Activated T-cell treated with anti-CD3 and anti-CD28 coated beads, Interleukin-2, amount 50 U/mL, for 24 hours (primary cell): ENCODE data around the gene PAEP.

Experiments
- DNase-seq: peaks from one replicate; pipeline ENCODE4 v3.0.0-alpha.2; 2020
- H3K27ac Mint-ChIP-seq: 2 replicates; pipeline ENCODE4 v1.8.0; 2020; ENCODE audit warnings: mild to moderate bottlenecking, mixed read lengths
- H3K27me3 Mint-ChIP-seq: 2 replicates; pipeline ENCODE4 v1.8.0; 2020; ENCODE audit warnings: mixed read lengths
- H3K36me3 Mint-ChIP-seq: 2 replicates; pipeline ENCODE4 v1.8.0; 2020; ENCODE audit warnings: low read depth, mixed read lengths
- H3K4me1 Mint-ChIP-seq: 2 replicates; pipeline ENCODE4 v1.8.0; 2020; ENCODE audit warnings: low read depth, mixed read lengths
- H3K4me3 Mint-ChIP-seq: 2 replicates; pipeline ENCODE4 v1.8.0; 2020; ENCODE audit warnings: mild to moderate bottlenecking, moderate library complexity, mixed read lengths
- H3K9me3 Mint-ChIP-seq: 2 replicates; pipeline ENCODE4 v1.8.0; 2020; ENCODE audit warnings: mixed read lengths

The PAEP gene

GRCh38 chr9:135552021-135552697, 9.4 kb upstream of the PAEP start:
- no peak for DNase-seq
- peaks cover 3% of the 10 kb centered on the region for H3K27me3 Mint-ChIP-seq
- no peaks in the 10 kb centered on the region for H3K36me3 Mint-ChIP-seq
- no peak overlapping the region for H3K27ac Mint-ChIP-seq
- H3K4me3 Mint-ChIP-seq: no peak overlapping the region
- H3K4me1 Mint-ChIP-seq: no peaks in the 10 kb centered on the region
- no peaks in the 10 kb centered on the region for H3K9me3 Mint-ChIP-seq

DNA sequence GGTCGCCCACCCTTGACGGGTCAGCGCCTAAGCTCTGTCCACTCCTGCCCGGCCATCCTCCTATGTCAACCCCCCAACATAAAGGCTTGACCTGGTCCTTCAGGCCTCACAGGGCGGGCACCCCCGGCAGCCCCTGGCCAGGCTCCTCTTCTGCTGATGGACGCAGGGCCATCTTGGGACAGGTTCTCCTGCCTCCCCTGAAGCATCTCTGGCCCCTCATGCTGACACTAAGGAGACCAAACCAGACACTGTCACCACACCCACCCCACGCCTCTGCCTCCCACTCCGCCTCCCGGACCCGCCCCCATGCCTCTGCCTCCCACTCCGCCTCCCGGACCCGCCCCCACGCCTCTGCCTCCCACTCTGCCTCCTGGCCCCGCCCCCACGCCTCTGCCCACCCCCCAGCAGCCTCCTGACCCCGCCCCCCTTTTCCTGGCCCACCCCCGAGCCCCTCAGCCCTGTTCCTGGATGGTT, 8.8 kb upstream of the PAEP start:
- Mint-ChIP-seq H3K27me3 (peaks cover 3% of the 10 kb centered on the region), H3K9me3 (no peaks in the 10 kb centered on the region), H3K4me1 (no peaks in the 10 kb centered on the region), H3K27ac (no peak overlapping the region), H3K4me3 (no peak overlapping the region), H3K36me3 (no peaks in the 10 kb centered on the region)
- peak; percentile 2 for DNase-seq

GRCh38 chr9:135554718-135555117, 6.8 kb upstream of the PAEP start:
- no peak overlapping the region for H3K27ac Mint-ChIP-seq
- no peak overlapping the region for H3K4me3 Mint-ChIP-seq
- peaks cover 5% of the 10 kb centered on the region for H3K27me3 Mint-ChIP-seq
- no peaks in the 10 kb centered on the region for H3K9me3 Mint-ChIP-seq
- H3K36me3 Mint-ChIP-seq: no peaks in the 10 kb centered on the region
- DNase-seq: no peak
- H3K4me1 Mint-ChIP-seq: no peaks in the 10 kb centered on the region

DNA sequence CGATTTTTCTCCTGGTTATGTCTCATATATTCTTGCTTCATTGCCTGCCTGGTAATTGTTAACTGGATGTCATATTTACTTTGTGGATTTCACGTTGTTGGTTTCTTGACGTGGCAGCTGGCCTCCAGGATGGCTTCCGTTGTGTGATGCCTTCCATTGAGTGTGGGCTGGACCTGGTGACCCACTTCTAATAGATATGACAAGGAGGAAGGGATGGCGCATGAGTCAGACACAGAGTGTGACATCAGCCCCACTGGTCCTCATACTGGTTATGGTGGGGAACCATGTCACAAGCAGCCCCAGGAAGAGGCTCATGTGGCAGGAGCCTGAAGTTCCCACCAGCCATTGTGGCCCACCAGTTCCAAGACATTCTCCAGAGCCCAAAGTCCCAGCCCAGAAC, 6.4 kb upstream of the PAEP start:
- DNase-seq: no peak
- H3K27me3 Mint-ChIP-seq: peaks cover 5% of the 10 kb centered on the region

GRCh38 chr9:135555910-135556309, 5.6 kb upstream of the PAEP start:
- Mint-ChIP-seq H3K9me3 (no peaks in the 10 kb centered on the region), H3K36me3 (no peaks in the 10 kb centered on the region), H3K4me1 (no peaks in the 10 kb centered on the region), H3K27ac (no peak overlapping the region), H3K4me3 (no peak overlapping the region), H3K27me3 (peaks cover 10% of the 10 kb centered on the region)
- DNase-seq: no peak

More for the DNA sequence above, 6.4 kb upstream of the PAEP start:
- Mint-ChIP-seq H3K4me1 (no peaks in the 10 kb centered on the region), H3K27ac (no peak overlapping the region), H3K9me3 (no peaks in the 10 kb centered on the region), H3K4me3 (no peak overlapping the region), H3K36me3 (no peaks in the 10 kb centered on the region)

DNA sequence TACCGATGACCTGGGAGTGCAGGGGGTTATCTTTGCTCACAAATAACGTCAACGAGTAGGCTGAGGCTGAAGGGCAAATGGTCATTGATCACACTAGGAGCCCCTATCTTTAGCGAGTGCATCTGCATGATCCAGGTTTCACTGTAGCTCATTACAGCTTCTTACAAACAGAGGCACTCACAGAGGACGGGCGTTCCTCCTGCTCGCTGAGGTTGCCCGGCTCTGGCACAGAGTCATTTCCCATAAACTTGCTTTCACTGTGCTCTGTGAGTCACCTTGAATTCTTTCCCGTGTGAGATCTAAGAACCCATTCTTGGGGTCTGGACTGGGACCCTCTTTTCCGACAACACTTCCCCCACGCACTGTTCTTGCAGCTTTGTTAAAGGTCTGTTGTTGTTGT, 1.9 kb upstream of the PAEP start:
- no peaks in the 10 kb centered on the region for H3K36me3 Mint-ChIP-seq

GRCh38 chr9:135562235-135562745, 734 bp downstream of the PAEP start:
- Mint-ChIP-seq H3K27ac (no peak overlapping the region), H3K4me1 (no peaks in the 10 kb centered on the region), H3K27me3 (peaks cover 39% of the 10 kb centered on the region), H3K4me3 (no peak overlapping the region), H3K9me3 (no peaks in the 10 kb centered on the region), H3K36me3 (no peaks in the 10 kb centered on the region)
- DNase-seq: no peak

More for the DNA sequence above, 1.9 kb upstream of the PAEP start:
- H3K27ac Mint-ChIP-seq: no peak overlapping the region
- H3K4me1 Mint-ChIP-seq: no peaks in the 10 kb centered on the region
- peaks cover 24% of the 10 kb centered on the region for H3K27me3 Mint-ChIP-seq
- no peaks in the 10 kb centered on the region for H3K9me3 Mint-ChIP-seq
- H3K4me3 Mint-ChIP-seq: no peak overlapping the region
- DNase-seq: no peak

DNA sequence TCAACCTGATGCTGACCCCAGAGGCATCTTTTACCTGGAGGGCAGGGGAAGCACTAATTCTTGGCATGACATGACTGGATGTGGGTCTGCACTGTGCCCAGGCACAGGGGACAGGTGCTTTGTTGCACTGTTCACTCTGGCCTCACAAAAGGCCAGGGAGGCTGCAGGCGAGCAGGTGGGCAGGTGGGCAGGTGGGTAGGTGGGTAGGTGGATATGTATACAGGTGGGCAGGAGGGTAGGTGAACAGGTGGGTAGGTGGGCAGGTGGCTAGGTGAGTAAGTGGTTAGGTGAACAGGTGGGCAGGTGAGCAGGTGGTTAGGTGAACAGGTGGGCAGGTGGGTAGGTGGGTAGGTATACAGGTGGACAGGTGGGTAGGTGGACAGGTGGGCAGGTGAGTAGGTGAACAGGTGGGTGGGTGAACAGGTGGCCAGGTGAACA, 1.5 kb downstream of the PAEP start:
- peaks cover 40% of the 10 kb centered on the region for H3K27me3 Mint-ChIP-seq
- no peak overlapping the region for H3K4me3 Mint-ChIP-seq
- DNase-seq: no peak
- H3K36me3 Mint-ChIP-seq: no peaks in the 10 kb centered on the region
- H3K9me3 Mint-ChIP-seq: no peaks in the 10 kb centered on the region
- no peaks in the 10 kb centered on the region for H3K4me1 Mint-ChIP-seq
- no peak overlapping the region for H3K27ac Mint-ChIP-seq

GRCh38 chr9:135563858-135564257, 2.3 kb downstream of the PAEP start:
- no peak overlapping the region for H3K27ac Mint-ChIP-seq
- peaks cover 39% of the 10 kb centered on the region for H3K27me3 Mint-ChIP-seq
- no peaks in the 10 kb centered on the region for H3K36me3 Mint-ChIP-seq
- peaks cover under 1% of the 10 kb centered on the region for H3K9me3 Mint-ChIP-seq
- H3K4me3 Mint-ChIP-seq: no peak overlapping the region
- DNase-seq: no peak
- no peaks in the 10 kb centered on the region for H3K4me1 Mint-ChIP-seq

DNA sequence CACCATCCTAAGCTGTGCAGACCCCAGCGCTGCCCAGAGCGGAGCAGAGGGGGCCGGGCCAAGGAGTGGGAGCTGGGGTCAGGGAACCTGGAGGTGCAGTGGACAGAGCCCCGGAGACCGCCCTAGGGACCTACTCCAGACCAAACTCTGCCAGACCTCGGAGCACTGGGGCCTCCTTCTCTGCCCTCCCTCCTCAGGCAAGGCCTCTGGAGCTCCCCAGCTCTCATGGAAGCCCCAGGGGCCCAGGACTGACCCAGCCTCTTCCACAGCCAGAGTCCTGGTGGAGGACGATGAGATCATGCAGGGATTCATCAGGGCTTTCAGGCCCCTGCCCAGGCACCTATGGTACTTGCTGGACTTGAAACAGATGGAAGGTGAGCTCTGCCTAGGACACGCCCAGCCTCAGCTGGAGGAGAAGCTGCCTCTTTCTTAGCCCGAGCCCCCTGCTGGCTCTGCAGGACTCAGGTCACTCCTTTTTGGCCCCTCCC, 3.6 kb downstream of the PAEP start:
- no peak for DNase-seq
- peaks cover 7% of the 10 kb centered on the region for H3K9me3 Mint-ChIP-seq
- H3K4me3 Mint-ChIP-seq: no peak overlapping the region
- peaks cover 45% of the 10 kb centered on the region for H3K27me3 Mint-ChIP-seq
- H3K4me1 Mint-ChIP-seq: no peaks in the 10 kb centered on the region
- no peaks in the 10 kb centered on the region for H3K36me3 Mint-ChIP-seq
- H3K27ac Mint-ChIP-seq: no peak overlapping the region

GRCh38 chr9:135565636-135566035, 4.1 kb downstream of the PAEP start:
- Mint-ChIP-seq H3K36me3 (no peaks in the 10 kb centered on the region), H3K9me3 (peaks cover 7% of the 10 kb centered on the region), H3K27ac (no peak overlapping the region), H3K4me3 (no peak overlapping the region), H3K4me1 (no peaks in the 10 kb centered on the region), H3K27me3 (peaks cover 43% of the 10 kb centered on the region)
- no peak for DNase-seq

DNA sequence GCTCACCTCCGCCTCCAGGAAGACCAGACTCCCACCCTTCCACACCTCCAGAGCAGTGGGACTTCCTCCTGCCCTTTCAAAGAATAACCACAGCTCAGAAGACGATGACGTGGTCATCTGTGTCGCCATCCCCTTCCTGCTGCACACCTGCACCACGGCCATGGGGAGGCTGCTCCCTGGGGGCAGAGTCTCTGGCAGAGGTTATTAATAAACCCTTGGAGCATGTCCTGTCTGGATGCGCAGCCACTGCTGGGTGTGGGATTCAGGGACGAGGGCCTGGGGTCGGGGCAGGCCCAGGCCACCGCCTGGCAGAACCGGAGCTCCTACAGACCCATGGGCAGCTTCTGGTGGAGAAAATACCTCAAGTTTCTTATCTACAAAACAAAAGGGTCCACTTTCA, 5.0 kb downstream of the PAEP start:
- DNase-seq: no peak
- Mint-ChIP-seq H3K27ac (no peak overlapping the region), H3K36me3 (no peaks in the 10 kb centered on the region), H3K4me1 (no peaks in the 10 kb centered on the region), H3K9me3 (peaks cover 7% of the 10 kb centered on the region), H3K4me3 (no peak overlapping the region), H3K27me3 (peaks cover 36% of the 10 kb centered on the region)

GRCh38 chr9:135567311-135567710, 5.8 kb downstream of the PAEP start:
- H3K4me1 Mint-ChIP-seq: no peaks in the 10 kb centered on the region
- H3K36me3 Mint-ChIP-seq: no peaks in the 10 kb centered on the region
- H3K27me3 Mint-ChIP-seq: peaks cover 31% of the 10 kb centered on the region
- no peak overlapping the region for H3K4me3 Mint-ChIP-seq
- no peak for DNase-seq
- no peak overlapping the region for H3K27ac Mint-ChIP-seq
- peaks cover 7% of the 10 kb centered on the region for H3K9me3 Mint-ChIP-seq

GRCh38 chr9:135568026-135568425, 6.5 kb downstream of the PAEP start:
- no peaks in the 10 kb centered on the region for H3K4me1 Mint-ChIP-seq
- no peak overlapping the region for H3K27ac Mint-ChIP-seq
- peaks cover 31% of the 10 kb centered on the region for H3K27me3 Mint-ChIP-seq
- no peak for DNase-seq
- H3K36me3 Mint-ChIP-seq: no peaks in the 10 kb centered on the region
- peaks cover 7% of the 10 kb centered on the region for H3K9me3 Mint-ChIP-seq
- no peak overlapping the region for H3K4me3 Mint-ChIP-seq

DNA sequence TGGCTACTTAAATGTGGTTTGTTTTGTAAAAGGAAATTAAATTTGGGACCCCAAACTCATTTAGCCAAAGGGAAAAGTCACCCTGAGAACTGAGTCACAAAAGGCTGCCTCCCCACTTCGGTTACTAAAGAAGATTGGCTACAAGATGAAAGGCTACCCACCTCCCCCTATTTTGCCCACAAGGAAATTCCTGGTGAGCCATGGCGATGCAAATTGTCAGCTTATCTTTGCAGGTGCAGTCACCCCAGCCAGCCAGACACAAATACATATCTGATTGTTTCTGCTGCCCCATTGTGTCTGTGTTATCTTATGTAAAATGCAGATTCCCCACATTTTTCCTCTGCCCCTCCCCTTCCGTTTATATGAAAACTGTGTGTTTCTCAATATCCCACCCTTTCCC, 8.9 kb downstream of the PAEP start:
- Mint-ChIP-seq H3K27ac (no peak overlapping the region), H3K27me3 (peaks cover 27% of the 10 kb centered on the region), H3K4me1 (no peaks in the 10 kb centered on the region), H3K36me3 (no peaks in the 10 kb centered on the region), H3K9me3 (peaks cover 7% of the 10 kb centered on the region), H3K4me3 (no peak overlapping the region)
- DNase-seq: no peak
